NCI-H524 treated with DMSO at 0.1 percent for 48 hours (cell line): Measurements from ENCODE around the gene TMA16.

Source experiments
- DNase-seq: peaks from one replicate; lab custom pipeline; 2025; lab: John Stamatoyannopoulos, UW

TMA16 gene

GRCh38 chr4:163563592-163563991 is 69.1 kb downstream of the TMA16 start:
- no peak for DNase-seq

DNA sequence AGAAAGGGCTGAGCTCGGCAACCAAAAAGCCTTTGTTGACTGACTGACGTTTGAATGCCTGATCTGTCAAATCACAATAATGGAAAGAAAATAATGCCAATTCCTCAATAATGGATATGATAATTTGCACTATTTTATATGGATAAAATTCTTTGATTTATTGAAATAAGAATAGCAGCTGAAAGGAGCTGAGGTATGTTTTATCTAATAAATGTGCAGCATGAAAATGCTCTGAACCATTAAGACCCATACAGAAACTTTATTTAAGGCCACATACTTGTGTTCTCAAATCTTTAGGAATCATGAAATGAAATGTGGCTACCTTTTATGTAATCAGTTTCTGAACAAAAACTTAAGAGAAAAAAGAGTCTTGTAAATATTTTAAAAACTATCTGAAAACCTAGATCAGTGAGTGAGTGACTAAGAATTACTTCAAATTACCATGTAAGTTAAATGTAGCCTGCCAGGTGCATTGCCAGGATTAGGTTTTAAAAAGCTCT is 69.8 kb downstream of the TMA16 start:
- DNase-seq = no peak

- no peak for DNase-seq
These were observed 71.0 kb downstream of the TMA16 start for GRCh38 chr4:163565226-163566135.

DNA sequence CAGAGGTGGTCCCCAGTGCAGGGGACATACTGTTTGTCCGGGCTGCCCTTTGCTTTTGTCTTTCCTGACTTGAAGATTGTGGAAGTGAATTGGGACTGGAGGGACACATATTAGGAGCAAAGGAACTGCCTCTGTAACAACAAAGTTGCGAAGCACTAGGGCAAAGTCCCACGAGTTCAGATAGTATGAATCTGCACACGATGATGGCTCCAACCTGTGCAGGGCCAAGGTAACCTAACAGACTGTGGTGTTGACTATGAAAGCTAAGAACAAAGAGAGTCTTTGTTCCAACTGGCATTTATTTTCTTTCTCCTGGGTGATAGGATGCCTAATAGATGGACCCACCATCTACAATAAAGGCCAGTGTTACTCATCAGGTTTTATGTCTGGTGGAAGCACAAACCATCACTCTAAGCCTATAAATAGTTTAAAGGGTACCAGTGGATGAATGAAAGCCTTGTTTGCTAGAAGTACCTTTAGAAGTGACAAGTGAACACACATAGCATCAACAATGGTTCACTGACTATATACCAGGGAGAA is 71.8 kb downstream of the TMA16 start:
- DNase-seq = no peak

DNA sequence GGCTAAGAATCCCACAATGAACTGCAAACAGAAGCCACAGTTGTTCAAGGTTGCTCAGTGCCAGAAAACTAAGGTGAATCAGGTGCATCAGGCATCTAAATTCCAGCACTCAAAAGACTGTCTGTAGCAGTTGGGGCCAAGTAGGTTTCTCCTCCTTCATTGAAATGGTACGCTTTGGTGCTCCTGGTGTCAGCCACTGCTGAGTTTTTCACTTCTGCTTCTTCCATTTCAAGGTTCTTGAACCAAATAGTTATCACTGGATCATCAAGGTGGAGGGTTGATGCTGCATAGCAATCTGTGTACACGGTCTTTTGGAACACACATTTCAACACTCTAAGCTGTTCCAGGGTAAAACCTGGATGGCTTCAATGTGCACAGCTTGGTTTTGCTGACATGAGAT is 74.4 kb downstream of the TMA16 start:
- no peak for DNase-seq
